Epithelial cell of proximal tubule (primary cell): ENCODE measurements around the gene UST. TPM values are rescaled to one million over a fixed set of nuclear protein-coding genes. Genes with fewer than 3 reads are reported as not detected.
"Not testable (repeated sequence)": the region's sequence is repeated elsewhere in the genome, so short reads cannot be mapped to it uniquely, and the experiment has no call there.

Experiments
- DNase-seq: peaks from one replicate; pipeline ENCODE4 v3.0.0-alpha.2; 2011; ENCODE audit warnings: low read depth
- H3K4me3 ChIP-seq: 2 replicates; pipeline ENCODE4 v1.5.1; 2011; ENCODE audit warnings: low read depth, mild to moderate bottlenecking, low read length
- total RNA-seq: library from RNA; depleted of rRNA; stranded (reverse); fragments of >200 nt; gene quantifications from 2 replicates; pipeline ENCODE4 v1.2.3, GENCODE V29; 2015
- TF ChIP-seq, protein P1 (sequence below): conservative IDR thresholded peaks from 2 replicates; pipeline ENCODE4 v1.5.1; 2012; ENCODE audit warnings: low read depth, mild to moderate bottlenecking, low read length

UST gene
- total RNA-seq, 1 donor from 2014 or later: 1.1 TPM

GRCh38 chr6:149032599-149033405 lies 286.0 kb downstream of the UST start:
- TF ChIP-seq, protein P1, sequence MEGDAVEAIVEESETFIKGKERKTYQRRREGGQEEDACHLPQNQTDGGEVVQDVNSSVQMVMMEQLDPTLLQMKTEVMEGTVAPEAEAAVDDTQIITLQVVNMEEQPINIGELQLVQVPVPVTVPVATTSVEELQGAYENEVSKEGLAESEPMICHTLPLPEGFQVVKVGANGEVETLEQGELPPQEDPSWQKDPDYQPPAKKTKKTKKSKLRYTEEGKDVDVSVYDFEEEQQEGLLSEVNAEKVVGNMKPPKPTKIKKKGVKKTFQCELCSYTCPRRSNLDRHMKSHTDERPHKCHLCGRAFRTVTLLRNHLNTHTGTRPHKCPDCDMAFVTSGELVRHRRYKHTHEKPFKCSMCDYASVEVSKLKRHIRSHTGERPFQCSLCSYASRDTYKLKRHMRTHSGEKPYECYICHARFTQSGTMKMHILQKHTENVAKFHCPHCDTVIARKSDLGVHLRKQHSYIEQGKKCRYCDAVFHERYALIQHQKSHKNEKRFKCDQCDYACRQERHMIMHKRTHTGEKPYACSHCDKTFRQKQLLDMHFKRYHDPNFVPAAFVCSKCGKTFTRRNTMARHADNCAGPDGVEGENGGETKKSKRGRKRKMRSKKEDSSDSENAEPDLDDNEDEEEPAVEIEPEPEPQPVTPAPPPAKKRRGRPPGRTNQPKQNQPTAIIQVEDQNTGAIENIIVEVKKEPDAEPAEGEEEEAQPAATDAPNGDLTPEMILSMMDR: no peak
- no peak for DNase-seq
- no peak overlapping the region for H3K4me3 ChIP-seq

GRCh38 chr6:149033454-149033853 lies 286.6 kb downstream of the UST start:
- no peak for DNase-seq
- TF ChIP-seq, protein P1: no peak
- no peak overlapping the region for H3K4me3 ChIP-seq

- TF ChIP-seq, protein P1: no peak
- no peak for DNase-seq
- no peak overlapping the region for H3K4me3 ChIP-seq
Observed at GRCh38 chr6:149035766-149036165, 288.9 kb downstream of the UST start.

GRCh38 chr6:149037051-149037671 lies 290.3 kb downstream of the UST start:
- H3K4me3 ChIP-seq: no peak overlapping the region
- no peak for DNase-seq
- TF ChIP-seq, protein P1: no peak

DNA sequence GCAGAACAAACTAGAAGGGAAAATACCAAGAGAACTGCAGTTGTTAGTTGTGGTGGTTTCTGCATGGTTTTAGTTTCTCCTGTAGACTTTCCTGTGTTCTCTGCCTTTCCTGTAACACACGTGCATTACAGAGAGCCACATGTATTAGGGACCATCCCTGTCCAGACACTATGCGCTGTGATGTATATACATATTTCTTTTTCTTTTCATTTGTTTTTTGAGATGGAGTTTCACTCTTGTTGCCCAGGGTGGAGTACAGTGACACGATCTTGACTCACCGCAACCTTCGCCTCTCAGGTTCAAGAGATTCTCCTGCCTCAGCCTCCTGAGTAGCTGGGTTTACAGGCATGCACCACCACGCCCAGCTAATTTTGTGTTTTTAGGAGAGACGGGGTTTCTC lies 292.2 kb downstream of the UST start:
- DNase-seq, H3K4me3 ChIP-seq: not testable (repeated sequence)

DNA sequence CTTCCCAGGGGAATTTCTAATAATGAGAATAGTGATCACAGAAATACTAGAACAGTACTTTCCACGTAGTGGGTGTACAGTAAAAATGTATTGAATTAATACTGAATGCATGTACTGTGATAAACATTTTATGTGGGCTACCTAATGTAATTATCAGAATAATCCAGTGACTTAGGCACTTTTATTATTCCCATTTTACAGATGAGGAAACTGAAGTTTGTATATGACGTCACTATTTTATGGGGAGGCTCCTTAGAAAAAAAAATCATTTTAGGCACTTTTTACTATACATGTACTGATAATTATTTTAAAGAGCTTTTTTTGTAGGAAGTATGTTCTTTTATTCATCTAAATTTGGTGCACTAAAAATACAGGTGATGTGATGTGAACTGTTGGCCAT lies 295.1 kb downstream of the UST start:
- no peak overlapping the region for H3K4me3 ChIP-seq
- DNase-seq: no peak
- TF ChIP-seq, protein P1: no peak

DNA sequence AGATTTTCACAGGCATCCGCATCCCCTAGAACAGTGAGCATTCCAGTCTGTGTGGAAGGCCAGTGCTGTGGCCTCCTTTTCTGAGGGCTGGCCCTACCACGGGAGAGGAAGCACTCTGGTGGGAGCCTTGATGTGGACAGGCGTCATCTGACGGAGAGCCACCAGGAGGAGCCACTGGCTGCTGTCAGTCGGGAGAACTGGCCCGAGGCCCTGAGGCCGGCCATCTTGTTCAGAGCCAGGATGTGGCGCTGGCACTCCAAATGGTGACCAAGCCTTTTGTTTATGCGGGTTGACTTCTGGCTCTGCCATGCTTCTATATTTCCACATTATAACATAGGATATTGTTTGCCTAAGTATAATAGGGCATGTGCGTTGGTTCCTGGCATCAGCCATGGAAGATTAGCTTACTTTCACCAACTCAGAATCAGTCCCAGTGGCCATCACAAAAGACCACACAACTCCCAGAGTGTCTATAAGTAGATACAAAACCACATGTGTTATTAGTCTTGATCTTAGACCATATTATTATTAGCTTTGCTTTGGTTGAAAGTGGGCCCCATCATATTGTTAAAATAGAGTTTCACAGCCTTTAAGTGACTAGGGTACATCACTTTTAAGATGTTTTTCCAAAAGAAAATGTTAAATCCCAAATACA lies 296.8 kb downstream of the UST start:
- no peak overlapping the region for H3K4me3 ChIP-seq
- no peak for DNase-seq
- TF ChIP-seq, protein P1: peak; percentile 52
